Measurements from ENCODE around the gene BANF2.
"Not testable (repeated sequence)": the region's sequence is repeated elsewhere in the genome, so short reads cannot be mapped to it uniquely, and the experiment has no call there.

The BANF2 gene

DNA sequence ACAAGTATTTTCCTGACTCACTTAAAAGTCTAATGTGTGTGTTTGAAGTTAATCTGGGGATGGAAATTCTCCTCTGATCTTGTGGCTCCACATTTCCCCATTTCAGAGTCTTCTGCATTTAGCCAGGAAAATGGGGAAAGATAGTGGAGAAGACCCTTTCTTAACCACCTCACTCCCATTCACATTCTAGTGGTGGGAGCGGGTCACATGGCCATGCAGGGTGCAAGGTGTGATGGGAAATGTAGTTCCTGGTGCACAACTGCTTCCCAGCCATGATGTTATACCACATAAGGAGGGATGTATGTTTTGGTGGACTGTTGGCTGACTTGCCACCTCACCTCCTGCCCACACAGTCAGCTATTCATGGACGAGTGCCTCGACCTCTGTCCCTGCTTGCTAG, 61.8 kb downstream of the BANF2 start:
- Histone ChIP-seq H3K27ac (ENCODE audit: low read depth, low read length) (no peak overlapping the region), H3K36me3 (ENCODE audit: control insufficient read depth in 1 of 2, insufficient read depth in 2 of 2, low read length in 2 of 2) (no peaks in the 10 kb centered on the region)

DNA sequence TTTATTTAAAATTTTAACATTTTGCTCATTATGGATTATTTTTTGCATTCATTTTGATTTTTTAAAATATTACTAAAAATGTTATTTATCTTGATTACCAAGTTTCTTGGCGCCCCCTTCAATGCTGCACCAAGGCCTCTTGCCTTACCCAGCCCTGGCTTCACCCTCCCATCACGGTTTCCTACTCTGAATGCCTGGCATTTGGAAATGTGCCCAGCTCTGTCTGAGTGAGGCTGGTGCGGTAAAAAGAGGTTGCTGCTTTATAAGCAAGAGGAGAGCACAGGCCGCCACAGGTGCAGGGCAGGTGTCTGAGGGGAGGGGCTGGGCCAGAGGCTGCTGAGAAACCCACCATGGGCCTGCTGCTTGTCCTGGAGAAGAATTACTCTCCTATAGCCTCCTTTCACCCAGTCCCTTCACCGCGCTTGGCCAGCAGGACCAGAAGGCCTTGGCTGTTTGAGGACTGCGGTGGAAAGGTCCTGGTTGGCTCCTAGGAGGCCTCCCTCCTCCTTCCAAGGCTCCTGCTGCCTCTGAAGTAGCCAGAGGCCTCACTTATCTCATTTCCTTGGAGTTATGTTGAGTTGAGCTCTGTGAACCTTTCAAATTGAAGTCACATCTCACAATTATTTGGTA, 62.6 kb downstream of the BANF2 start:
- H3K36me3 ChIP-seq (ENCODE audit: control insufficient read depth in 1 of 2, insufficient read depth in 2 of 2, low read length in 2 of 2): no peaks in the 10 kb centered on the region
- H3K4me3 ChIP-seq (ENCODE audit: low read depth in 1 of 2, low read length in 2 of 2): no peak overlapping the region
- no peaks in the 10 kb centered on the region for H3K4me1 ChIP-seq (ENCODE audit: control insufficient read depth in 1 of 2, insufficient read depth in 2 of 2, low read length in 2 of 2)
- H3K9ac ChIP-seq (ENCODE audit: low read depth in 1 of 2, low read length in 2 of 2): no peak overlapping the region
- no peak overlapping the region for H3K27ac ChIP-seq (ENCODE audit: low read depth, low read length)
- H3K27me3 ChIP-seq (ENCODE audit: control insufficient read depth in 1 of 2, insufficient read depth in 2 of 2, low read length in 2 of 2): no peaks in the 10 kb centered on the region
- peaks cover 0 to 11% of the 10 kb centered on the region in 2 donors for H3K9me3 ChIP-seq (ENCODE audit: control insufficient read depth in 1 of 2, low read length in 2 of 2)

More for the DNA sequence above, 61.8 kb downstream of the BANF2 start:
- H3K27me3 ChIP-seq (ENCODE audit: control insufficient read depth in 1 of 2, insufficient read depth in 2 of 2, low read length in 2 of 2): no peaks in the 10 kb centered on the region
- H3K4me1 ChIP-seq (ENCODE audit: control insufficient read depth in 1 of 2, insufficient read depth in 2 of 2, low read length in 2 of 2): no peaks in the 10 kb centered on the region
- H3K4me3 ChIP-seq (ENCODE audit: low read depth in 1 of 2, low read length in 2 of 2): no peak overlapping the region
- H3K9me3 ChIP-seq (ENCODE audit: control insufficient read depth in 1 of 2, low read length in 2 of 2): peaks cover 0 to 11% of the 10 kb centered on the region in 2 donors
- H3K9ac ChIP-seq (ENCODE audit: low read depth in 1 of 2, low read length in 2 of 2): no peak overlapping the region

DNA sequence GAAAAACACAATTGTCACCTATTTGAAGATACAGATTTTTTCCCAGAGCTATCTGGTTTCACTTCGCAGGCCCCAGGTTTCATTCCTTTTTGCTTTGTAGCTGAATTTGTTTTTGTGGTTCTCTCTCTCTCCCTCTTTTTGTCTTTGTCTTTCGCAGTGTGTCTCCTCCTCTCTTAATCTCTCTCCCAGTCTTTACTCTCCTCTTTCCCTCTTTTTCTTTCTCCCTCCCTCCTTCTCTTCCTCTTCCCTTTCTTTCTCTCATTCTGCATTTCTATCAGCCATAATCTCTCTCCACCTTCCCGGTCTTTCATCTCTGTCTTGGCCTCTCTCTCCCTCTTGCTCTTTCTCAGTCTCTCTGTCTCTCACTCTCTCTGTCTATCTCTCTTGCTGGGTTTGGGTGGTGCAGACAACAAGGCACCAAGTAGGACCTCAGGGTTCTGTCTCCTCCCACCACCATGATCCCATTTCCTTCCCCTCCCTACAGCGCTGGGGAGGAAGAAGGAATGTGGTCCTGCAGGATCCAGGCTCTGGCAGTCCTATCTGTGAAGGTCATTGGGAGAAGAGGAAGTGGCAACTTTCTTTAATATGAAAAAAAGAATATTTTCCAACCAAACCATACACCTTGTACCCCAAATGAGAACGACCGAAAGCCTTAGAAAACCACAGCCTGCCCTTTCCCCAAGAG, 63.2 kb downstream of the BANF2 start:
- Histone ChIP-seq H3K9ac (ENCODE audit: low read depth in 1 of 2, low read length in 2 of 2) (no peak overlapping the region), H3K27me3 (ENCODE audit: control insufficient read depth in 1 of 2, insufficient read depth in 2 of 2, low read length in 2 of 2) (no peaks in the 10 kb centered on the region), H3K36me3 (ENCODE audit: control insufficient read depth in 1 of 2, insufficient read depth in 2 of 2, low read length in 2 of 2) (no peaks in the 10 kb centered on the region), H3K27ac (ENCODE audit: low read depth, low read length) (no peak overlapping the region), H3K4me3 (ENCODE audit: low read depth in 1 of 2, low read length in 2 of 2) (no peak overlapping the region), H3K4me1 (ENCODE audit: control insufficient read depth in 1 of 2, insufficient read depth in 2 of 2, low read length in 2 of 2) (no peaks in the 10 kb centered on the region), H3K9me3 (ENCODE audit: control insufficient read depth in 1 of 2, low read length in 2 of 2) (peaks cover 0 to 9% of the 10 kb centered on the region in 2 donors)

DNA sequence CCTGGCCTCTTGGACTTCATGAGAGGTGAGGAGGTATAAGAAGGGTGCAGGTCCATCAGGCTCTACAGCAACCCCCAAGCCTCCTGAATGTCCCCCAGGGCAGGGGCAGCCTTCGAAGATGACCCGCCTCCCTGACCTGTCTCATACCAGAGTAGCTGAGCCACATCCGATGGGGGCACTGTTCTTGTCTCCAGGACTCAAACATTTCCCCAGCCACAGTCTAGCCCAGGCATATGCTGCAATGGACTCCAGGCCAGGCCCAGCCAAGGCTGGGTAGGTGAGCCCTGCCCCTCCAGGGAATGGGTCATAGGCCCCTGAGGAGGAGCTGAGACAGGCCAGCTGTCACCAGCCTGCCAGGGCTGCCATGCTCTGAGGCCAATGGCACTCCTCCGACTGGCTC, 65.3 kb downstream of the BANF2 start:
- H3K27ac ChIP-seq (ENCODE audit: low read depth, low read length): no peak overlapping the region
- H3K4me1 ChIP-seq (ENCODE audit: control insufficient read depth in 1 of 2, insufficient read depth in 2 of 2, low read length in 2 of 2): no peaks in the 10 kb centered on the region
- no peaks in the 10 kb centered on the region for H3K36me3 ChIP-seq (ENCODE audit: control insufficient read depth in 1 of 2, insufficient read depth in 2 of 2, low read length in 2 of 2)
- no peaks in the 10 kb centered on the region for H3K9me3 ChIP-seq (ENCODE audit: control insufficient read depth in 1 of 2, low read length in 2 of 2)
- no peaks in the 10 kb centered on the region for H3K27me3 ChIP-seq (ENCODE audit: control insufficient read depth in 1 of 2, insufficient read depth in 2 of 2, low read length in 2 of 2)
- H3K4me3 ChIP-seq (ENCODE audit: low read depth in 1 of 2, low read length in 2 of 2): no peak overlapping the region
- no peak overlapping the region for H3K9ac ChIP-seq (ENCODE audit: low read depth in 1 of 2, low read length in 2 of 2)

DNA sequence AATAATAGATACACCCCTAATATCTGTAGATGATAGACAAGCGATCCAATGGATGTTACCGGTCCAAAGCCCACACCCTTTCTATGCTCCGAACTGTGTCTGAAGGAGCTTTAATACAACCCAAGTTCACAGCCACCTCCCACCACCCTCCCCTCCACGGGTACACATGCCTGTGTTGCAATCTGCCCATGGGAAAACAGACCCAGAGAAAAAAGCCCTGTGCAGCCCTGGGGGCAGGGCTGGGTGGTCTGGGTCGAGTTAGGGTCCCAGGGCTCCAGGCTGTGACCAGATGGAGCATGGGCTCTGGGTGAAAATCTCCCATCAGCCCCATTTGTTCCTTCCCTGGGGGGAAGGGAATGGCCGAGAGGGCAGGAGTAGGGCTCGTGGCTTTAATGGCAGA, 65.8 kb downstream of the BANF2 start:
- Histone ChIP-seq H3K27me3 (ENCODE audit: control insufficient read depth in 1 of 2, insufficient read depth in 2 of 2, low read length in 2 of 2) (no peaks in the 10 kb centered on the region), H3K9ac (ENCODE audit: low read depth in 1 of 2, low read length in 2 of 2) (no peak overlapping the region), H3K4me1 (ENCODE audit: control insufficient read depth in 1 of 2, insufficient read depth in 2 of 2, low read length in 2 of 2) (no peaks in the 10 kb centered on the region), H3K36me3 (ENCODE audit: control insufficient read depth in 1 of 2, insufficient read depth in 2 of 2, low read length in 2 of 2) (no peaks in the 10 kb centered on the region), H3K4me3 (ENCODE audit: low read depth in 1 of 2, low read length in 2 of 2) (no peak overlapping the region), H3K27ac (ENCODE audit: low read depth, low read length) (no peak overlapping the region), H3K9me3 (ENCODE audit: control insufficient read depth in 1 of 2, low read length in 2 of 2) (no peaks in the 10 kb centered on the region)

DNA sequence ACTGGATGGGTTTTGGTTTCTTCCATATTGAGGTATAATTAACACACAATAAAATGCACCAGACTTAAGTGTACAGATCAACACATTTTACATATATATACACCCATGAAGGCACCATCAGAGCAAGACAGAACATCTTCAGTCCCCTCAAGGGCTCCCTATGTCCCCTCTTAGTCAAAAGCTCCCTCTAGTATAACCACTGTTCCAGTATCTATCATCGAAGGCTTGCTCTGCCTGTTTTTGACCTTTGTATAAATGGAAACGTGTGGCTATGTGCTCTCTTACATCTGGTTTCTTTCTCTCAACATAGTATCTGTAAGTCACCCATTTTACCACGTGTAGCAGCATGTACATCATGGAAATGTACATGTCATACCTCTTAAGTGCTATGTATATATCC, 66.5 kb downstream of the BANF2 start:
- Histone ChIP-seq H3K9me3 (ENCODE audit: control insufficient read depth in 1 of 2, low read length in 2 of 2) (no peaks in the 10 kb centered on the region), H3K4me3 (ENCODE audit: low read depth in 1 of 2, low read length in 2 of 2) (no peak overlapping the region), H3K9ac (ENCODE audit: low read depth in 1 of 2, low read length in 2 of 2) (no peak overlapping the region), H3K36me3 (ENCODE audit: control insufficient read depth in 1 of 2, insufficient read depth in 2 of 2, low read length in 2 of 2) (no peaks in the 10 kb centered on the region), H3K4me1 (ENCODE audit: control insufficient read depth in 1 of 2, insufficient read depth in 2 of 2, low read length in 2 of 2) (no peaks in the 10 kb centered on the region), H3K27me3 (ENCODE audit: control insufficient read depth in 1 of 2, insufficient read depth in 2 of 2, low read length in 2 of 2) (no peaks in the 10 kb centered on the region), H3K27ac (ENCODE audit: low read depth, low read length) (no peak overlapping the region)

DNA sequence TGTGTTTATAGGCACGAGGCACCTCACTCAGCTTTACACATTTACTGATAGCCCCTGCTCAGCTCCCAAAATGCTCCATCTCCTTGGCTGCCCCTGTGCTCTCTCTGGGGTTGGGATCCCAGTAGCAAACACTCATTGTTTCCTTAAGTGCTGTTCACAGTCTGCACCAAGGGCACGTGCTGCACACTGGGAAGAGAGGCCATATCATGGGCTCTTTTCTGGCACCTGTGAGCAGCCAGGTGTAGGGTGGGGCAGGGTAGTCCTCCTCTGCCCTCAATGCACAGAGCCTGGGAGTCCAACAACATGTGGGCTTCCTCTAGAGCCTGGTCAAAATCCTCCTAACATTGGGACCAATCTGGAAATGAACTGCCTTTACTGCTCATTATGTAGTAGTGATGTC, 67.9 kb downstream of the BANF2 start:
- Histone ChIP-seq H3K9me3 (ENCODE audit: control insufficient read depth in 1 of 2, low read length in 2 of 2) (no peaks in the 10 kb centered on the region), H3K4me1 (ENCODE audit: control insufficient read depth in 1 of 2, insufficient read depth in 2 of 2, low read length in 2 of 2) (no peaks in the 10 kb centered on the region), H3K36me3 (ENCODE audit: control insufficient read depth in 1 of 2, insufficient read depth in 2 of 2, low read length in 2 of 2) (no peaks in the 10 kb centered on the region), H3K9ac (ENCODE audit: low read depth in 1 of 2, low read length in 2 of 2) (no peak overlapping the region), H3K27me3 (ENCODE audit: control insufficient read depth in 1 of 2, insufficient read depth in 2 of 2, low read length in 2 of 2) (no peaks in the 10 kb centered on the region), H3K27ac (ENCODE audit: low read depth, low read length) (no peak overlapping the region), H3K4me3 (ENCODE audit: low read depth in 1 of 2, low read length in 2 of 2) (no peak overlapping the region)

DNA sequence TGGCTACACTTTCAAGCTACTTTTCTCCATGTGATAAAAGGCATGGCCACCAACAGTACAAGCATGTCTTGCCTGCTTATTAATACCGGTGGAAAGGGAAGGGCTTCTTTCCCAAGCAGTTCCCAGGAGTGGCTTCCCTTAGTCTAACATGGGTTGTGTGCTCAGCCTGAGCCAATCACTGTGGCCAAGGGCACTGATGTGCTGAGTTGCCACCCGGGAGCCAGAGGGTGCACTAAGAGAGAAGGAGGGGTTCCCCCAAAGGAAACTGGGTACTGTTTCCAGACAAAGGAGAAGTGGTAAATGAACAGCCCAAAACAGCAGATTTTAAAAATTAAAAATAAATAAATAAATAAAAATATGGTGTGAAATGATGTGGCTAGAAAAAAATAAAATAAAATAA, 68.5 kb downstream of the BANF2 start:
- no peaks in the 10 kb centered on the region for H3K27me3 ChIP-seq (ENCODE audit: control insufficient read depth in 1 of 2, insufficient read depth in 2 of 2, low read length in 2 of 2)
- H3K36me3 ChIP-seq (ENCODE audit: control insufficient read depth in 1 of 2, insufficient read depth in 2 of 2, low read length in 2 of 2): no peaks in the 10 kb centered on the region
- no peak overlapping the region for H3K27ac ChIP-seq (ENCODE audit: low read depth, low read length)
- no peaks in the 10 kb centered on the region for H3K9me3 ChIP-seq (ENCODE audit: control insufficient read depth in 1 of 2, low read length in 2 of 2)
- H3K4me1 ChIP-seq (ENCODE audit: control insufficient read depth in 1 of 2, insufficient read depth in 2 of 2, low read length in 2 of 2): no peaks in the 10 kb centered on the region
- no peak overlapping the region for H3K9ac ChIP-seq (ENCODE audit: low read depth in 1 of 2, low read length in 2 of 2)
- H3K4me3 ChIP-seq (ENCODE audit: low read depth in 1 of 2, low read length in 2 of 2): no peak overlapping the region

DNA sequence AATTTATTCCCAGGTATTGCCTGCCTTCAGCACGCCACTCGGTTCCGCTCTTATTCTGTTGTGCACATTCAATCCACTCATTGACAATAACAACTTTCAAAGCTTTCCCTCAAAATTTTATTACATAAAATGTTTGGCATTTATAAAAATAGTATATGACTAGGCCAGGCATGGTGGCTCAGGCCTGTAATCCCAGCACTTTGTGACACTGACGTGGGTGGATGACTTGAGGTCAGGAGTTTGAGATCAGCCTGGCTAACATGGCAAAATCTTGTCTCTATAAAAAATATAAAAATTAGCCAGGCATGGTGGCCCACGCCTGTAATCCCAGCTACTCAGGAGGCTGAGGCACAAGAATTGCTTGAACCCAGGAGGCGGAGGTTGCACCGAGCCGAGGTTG, 70.0 kb downstream of the BANF2 start:
- not testable (repeated sequence) for H3K4me1 ChIP-seq (ENCODE audit: control insufficient read depth in 1 of 2, insufficient read depth in 2 of 2, low read length in 2 of 2); H3K4me3 ChIP-seq (ENCODE audit: low read depth in 1 of 2, low read length in 2 of 2); H3K27ac ChIP-seq (ENCODE audit: low read depth, low read length); H3K9me3 ChIP-seq (ENCODE audit: control insufficient read depth in 1 of 2, low read length in 2 of 2); H3K27me3 ChIP-seq (ENCODE audit: control insufficient read depth in 1 of 2, insufficient read depth in 2 of 2, low read length in 2 of 2); H3K36me3 ChIP-seq (ENCODE audit: control insufficient read depth in 1 of 2, insufficient read depth in 2 of 2, low read length in 2 of 2); H3K9ac ChIP-seq (ENCODE audit: low read depth in 1 of 2, low read length in 2 of 2)

DNA sequence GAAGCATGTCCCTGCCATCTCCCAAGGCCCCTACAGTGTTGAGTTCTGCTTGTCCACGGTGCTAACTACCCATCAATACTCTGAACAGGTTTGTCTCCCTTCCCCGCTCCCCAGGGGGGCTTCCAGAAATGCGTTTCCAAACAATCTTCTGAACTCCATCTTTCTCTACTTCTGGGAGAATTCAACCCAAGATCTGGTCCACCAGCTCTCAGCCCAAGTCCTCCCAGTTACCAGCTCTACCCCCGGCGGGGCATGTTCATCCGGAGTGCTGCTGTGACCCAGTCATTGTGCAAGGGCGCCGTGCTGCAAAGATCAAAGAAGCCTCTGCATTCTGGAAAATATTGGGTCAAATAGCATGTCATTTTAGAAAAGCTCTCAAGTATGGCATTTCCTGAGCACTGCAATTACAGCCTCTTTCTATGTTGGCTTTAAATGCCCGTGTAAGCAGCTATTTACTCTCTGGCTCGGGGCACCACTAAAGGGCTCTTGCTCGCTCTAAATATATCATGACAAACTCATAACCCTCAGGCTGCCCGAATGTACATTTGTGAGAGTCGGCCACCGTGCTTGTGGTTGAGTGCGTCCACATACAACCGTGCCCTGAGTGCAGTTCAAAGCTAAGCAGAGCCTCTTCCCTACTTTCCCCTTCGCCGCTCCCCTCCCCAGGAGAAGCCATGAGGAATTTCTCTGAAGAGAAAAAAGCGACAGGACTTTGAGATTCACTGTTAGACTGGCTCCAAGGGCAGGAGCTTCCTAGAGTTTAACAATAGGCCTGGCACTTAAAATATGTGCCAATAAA, 71.6 kb downstream of the BANF2 start:
- Histone ChIP-seq H3K27ac (ENCODE audit: low read depth, low read length) (no peak overlapping the region), H3K4me3 (ENCODE audit: low read depth in 1 of 2, low read length in 2 of 2) (no peak overlapping the region), H3K4me1 (ENCODE audit: control insufficient read depth in 1 of 2, insufficient read depth in 2 of 2, low read length in 2 of 2) (no peaks in the 10 kb centered on the region), H3K27me3 (ENCODE audit: control insufficient read depth in 1 of 2, insufficient read depth in 2 of 2, low read length in 2 of 2) (no peaks in the 10 kb centered on the region), H3K9me3 (ENCODE audit: control insufficient read depth in 1 of 2, low read length in 2 of 2) (no peaks in the 10 kb centered on the region), H3K36me3 (ENCODE audit: control insufficient read depth in 1 of 2, insufficient read depth in 2 of 2, low read length in 2 of 2) (no peaks in the 10 kb centered on the region), H3K9ac (ENCODE audit: low read depth in 1 of 2, low read length in 2 of 2) (no peak overlapping the region)

All from duodenal mucosa (tissue), 2 donors.